ENCODE measurements around the gene GNG13.

DNA sequence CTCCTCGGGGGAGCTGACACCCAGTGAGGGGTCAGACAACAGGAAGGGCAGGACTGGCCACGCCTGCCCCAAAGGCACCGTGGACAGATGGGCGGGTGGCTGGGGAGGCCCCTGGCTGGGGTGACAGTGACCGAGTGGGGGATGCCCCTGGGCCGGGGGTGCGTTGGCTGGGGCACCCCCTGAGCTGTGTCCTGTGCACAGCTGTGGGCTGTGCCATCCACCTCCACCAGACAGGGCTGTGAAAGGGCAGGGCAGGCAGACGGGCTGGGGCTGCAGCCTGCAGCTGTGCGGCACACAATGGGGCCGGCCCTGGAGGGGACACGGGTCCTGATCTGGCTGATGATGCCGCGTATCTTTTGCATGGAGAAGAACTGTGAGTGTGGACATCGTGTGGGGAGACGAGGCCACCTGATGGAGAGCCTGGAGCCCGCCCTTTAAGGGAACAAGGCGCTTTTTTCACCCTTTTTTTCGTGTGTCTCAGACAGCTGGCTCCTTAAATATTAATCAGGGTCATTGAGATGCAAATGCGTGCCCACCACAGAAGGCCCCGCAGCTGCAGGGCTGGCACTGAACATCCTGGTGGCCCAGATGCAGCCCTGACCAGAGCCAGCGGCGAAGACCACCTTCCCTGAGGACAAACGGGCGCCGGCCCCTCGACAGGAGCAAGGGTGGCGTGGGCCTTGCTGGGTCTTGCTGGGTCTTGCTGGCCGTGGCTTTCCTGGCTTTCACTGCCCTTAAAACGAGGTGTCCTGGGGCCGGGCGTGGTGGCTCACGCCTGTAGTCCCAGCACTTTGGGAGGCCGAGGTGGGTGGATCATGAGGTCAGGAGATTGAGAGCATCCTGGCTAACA, 42.4 kb upstream of the GNG13 start:
- no peak for TF ChIP-seq CTCF (IDR thresholded peaks at IDR 0.05)
- TF ChIP-seq EZH2 (IDR thresholded peaks at IDR 0.05) = no peak
